Peyer's patch (tissue), 4 donors: ENCODE results near the gene ADGRE1. TPM values are rescaled to one million over a fixed set of nuclear protein-coding genes. Genes with fewer than 3 reads are reported as not detected.

Experiments used
- DNase-seq, 3 donors: peaks; one replicate each; pipeline ENCODE4 v3.0.0-alpha.2; 2017 to 2019
- H3K27ac ChIP-seq, 4 donors: fragments of 200-600 bp; sonication (generic); one replicate each; pipeline ENCODE4 v1.5.1; 2016 to 2019
- H3K27me3 ChIP-seq, 2 donors: fragments of 200-600 bp; sonication (generic); one replicate each; pipeline ENCODE4 v1.5.1; 2019
- H3K36me3 ChIP-seq, 3 donors: fragments of 200-600 bp; sonication (generic); one replicate each; pipeline ENCODE4 v1.5.1; 2016 to 2019
- H3K4me1 ChIP-seq, 4 donors: fragments of 200-600 bp; sonication (generic); one replicate each; pipeline ENCODE4 v1.5.1; 2016 to 2019
- H3K4me3 ChIP-seq, 4 donors: fragments of 200-600 bp; sonication (generic); 1 replicate in 3 of 4; 2 replicates in 1 of 4; pipeline ENCODE4 v1.5.1; 2016 to 2019; ENCODE audit warnings: mild to moderate bottlenecking in 1 of 4
- H3K9me3 ChIP-seq, 4 donors: fragments of 200-600 bp; sonication (generic); one replicate each; pipeline ENCODE4 v1.5.1; 2016 to 2019; ENCODE audit warnings: mild to moderate bottlenecking in 1 of 4
- POLR2A ChIP-seq, 2 donors: fragments of 450-650 bp; IDR thresholded peaks; one replicate each; pipeline ENCODE4 v1.5.1; 2017; ENCODE audit warnings: antibody characterized with exemption in 2 of 2, mild to moderate bottlenecking in 2 of 2, moderate library complexity in 2 of 2
- small RNA-seq, 2 donors: library from RNA; depleted of rRNA; stranded (forward); fragments of <200 nt; gene quantifications; one replicate each; pipeline ENCODE3, GENCODE V24; 2016
- total RNA-seq, 4 donors: library from RNA; depleted of rRNA; stranded (reverse); fragments of >200 nt; gene quantifications; one replicate each; pipeline ENCODE4 v1.1.0, GENCODE V29; 2016
- TF ChIP-seq, protein P1 (sequence below), 6 experiments: fragments of 450-650 bp in 4 of 6; fragments of 200-600 bp in 2 of 6; sonication (generic) in 1 of 6; IDR thresholded peaks; one replicate each; pipeline ENCODE4 v1.5.1; 2017 to 2019; ENCODE audit warnings: antibody characterized with exemption in 6 of 6, mild to moderate bottlenecking in 3 of 6, moderate library complexity in 1 of 6

The ADGRE1 gene
- total RNA-seq, 4 donors from 2014 or later: 1.7 TPM; not detected in 3

DNA sequence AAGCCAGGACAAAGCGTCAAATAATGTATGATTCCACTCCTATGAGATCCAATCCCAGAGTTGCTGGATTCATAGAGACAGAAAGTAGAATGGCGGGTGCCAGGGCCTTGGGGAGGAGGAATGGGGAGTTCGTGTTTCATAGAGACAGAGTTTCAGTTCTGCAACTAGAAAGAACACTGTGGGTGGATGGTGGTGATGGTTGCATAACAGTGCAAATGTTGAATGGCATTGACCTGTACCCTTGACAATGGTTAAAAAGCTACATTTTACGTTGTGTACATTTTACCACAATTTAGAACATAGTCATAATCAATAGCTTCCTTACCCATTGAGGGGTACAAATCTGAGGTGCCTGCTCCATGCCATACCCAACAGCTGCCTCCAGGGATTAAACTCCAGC is 100.5 kb downstream of the ADGRE1 start:
- H3K4me1 ChIP-seq: no peaks in the 10 kb centered on the region
- H3K4me3 ChIP-seq: no peak overlapping the region
- no peaks in the 10 kb centered on the region for H3K36me3 ChIP-seq
- no peak for DNase-seq
- TF ChIP-seq, protein P1, sequence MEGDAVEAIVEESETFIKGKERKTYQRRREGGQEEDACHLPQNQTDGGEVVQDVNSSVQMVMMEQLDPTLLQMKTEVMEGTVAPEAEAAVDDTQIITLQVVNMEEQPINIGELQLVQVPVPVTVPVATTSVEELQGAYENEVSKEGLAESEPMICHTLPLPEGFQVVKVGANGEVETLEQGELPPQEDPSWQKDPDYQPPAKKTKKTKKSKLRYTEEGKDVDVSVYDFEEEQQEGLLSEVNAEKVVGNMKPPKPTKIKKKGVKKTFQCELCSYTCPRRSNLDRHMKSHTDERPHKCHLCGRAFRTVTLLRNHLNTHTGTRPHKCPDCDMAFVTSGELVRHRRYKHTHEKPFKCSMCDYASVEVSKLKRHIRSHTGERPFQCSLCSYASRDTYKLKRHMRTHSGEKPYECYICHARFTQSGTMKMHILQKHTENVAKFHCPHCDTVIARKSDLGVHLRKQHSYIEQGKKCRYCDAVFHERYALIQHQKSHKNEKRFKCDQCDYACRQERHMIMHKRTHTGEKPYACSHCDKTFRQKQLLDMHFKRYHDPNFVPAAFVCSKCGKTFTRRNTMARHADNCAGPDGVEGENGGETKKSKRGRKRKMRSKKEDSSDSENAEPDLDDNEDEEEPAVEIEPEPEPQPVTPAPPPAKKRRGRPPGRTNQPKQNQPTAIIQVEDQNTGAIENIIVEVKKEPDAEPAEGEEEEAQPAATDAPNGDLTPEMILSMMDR (IDR thresholded peaks at IDR 0.05): no peak
- TF ChIP-seq POLR2A (IDR thresholded peaks at IDR 0.05): no peak
- H3K27ac ChIP-seq: no peak overlapping the region
- H3K27me3 ChIP-seq: no peaks in the 10 kb centered on the region
- H3K9me3 ChIP-seq: peaks cover 0 to 19% (median 0%) of the 10 kb centered on the region in 4 donors

DNA sequence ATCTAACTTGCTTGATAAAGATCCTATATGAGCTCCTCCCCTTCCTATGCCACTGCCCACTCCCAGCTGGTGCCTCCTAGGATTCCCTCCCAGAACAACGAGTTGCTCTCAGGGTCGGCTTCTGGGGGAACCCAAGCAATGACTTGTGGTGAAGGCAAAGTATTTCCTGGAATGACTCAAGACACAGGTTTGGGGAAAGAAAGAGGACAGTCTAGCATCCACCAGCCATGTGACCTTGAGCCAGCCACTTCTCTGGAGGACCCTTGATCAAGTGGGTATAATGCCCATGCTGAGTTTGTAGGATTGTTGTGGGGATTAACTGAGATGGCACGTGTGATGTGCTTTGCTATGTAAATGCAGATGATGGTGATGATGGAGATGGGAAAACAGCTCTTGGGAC is 100.9 kb downstream of the ADGRE1 start:
- TF ChIP-seq, protein P1 (IDR thresholded peaks at IDR 0.05): no peak
- TF ChIP-seq POLR2A (IDR thresholded peaks at IDR 0.05): no peak
- H3K27me3 ChIP-seq: no peaks in the 10 kb centered on the region
- H3K36me3 ChIP-seq: no peaks in the 10 kb centered on the region
- no peak overlapping the region for H3K27ac ChIP-seq
- no peaks in the 10 kb centered on the region for H3K4me1 ChIP-seq
- no peak overlapping the region for H3K4me3 ChIP-seq
- no peak for DNase-seq
- H3K9me3 ChIP-seq: peaks cover 0 to 19% (median 0%) of the 10 kb centered on the region in 4 donors

Small RNAs within 50 kb of the gene (small RNA-seq; reads per million reads assigned to genes)
- 0 reads per million in 2 donors for gene RF00017

Other genes with a start within 250 kb of the ADGRE1 start
- gene TNFSF14, start 217.4 kb upstream of the ADGRE1 start, total RNA-seq: 1 to 10 TPM; 1.7 to 2.7 (median 2.1) TPM
- gene C3, start 166.9 kb upstream of the ADGRE1 start, total RNA-seq: 100 to 1,000 TPM in 3 of 4 donors, 10 to 100 TPM in 1; 89.1 to 548 (median 264) TPM
- gene GPR108, start 150.0 kb upstream of the ADGRE1 start, total RNA-seq: 100 to 1,000 TPM in 1 of 4 donors, 10 to 100 TPM in 3; 54.5 to 133 (median 92.2) TPM
- gene TRIP10, start 147.9 kb upstream of the ADGRE1 start, total RNA-seq: 100 to 1,000 TPM in 1 of 4 donors, 10 to 100 TPM in 3; 30.1 to 314 (median 81.5) TPM
- 100 to 1,000 TPM in 1 of 4 donors, 10 to 100 TPM in 3; 43.7 to 127 (median 91.9) TPM for gene SH2D3A, start 120.1 kb upstream of the ADGRE1 start, total RNA-seq
- gene VAV1, start 114.9 kb upstream of the ADGRE1 start, total RNA-seq: 10 to 100 TPM in 1 of 4 donors, 1 to 10 TPM in 3; 7.0 to 57.8 (median 7.7) TPM
- not detected for gene MBD3L2B, start 133.9 kb downstream of the ADGRE1 start, total RNA-seq
- gene MBD3L5, start 143.0 kb downstream of the ADGRE1 start, total RNA-seq: not detected
- gene MBD3L4, start 152.6 kb downstream of the ADGRE1 start, total RNA-seq: not detected
- gene MBD3L2, start 161.7 kb downstream of the ADGRE1 start, total RNA-seq: not detected
- gene MBD3L3, start 171.1 kb downstream of the ADGRE1 start, total RNA-seq: not detected
- gene ZNF557, start 182.1 kb downstream of the ADGRE1 start, total RNA-seq: 10 to 100 TPM in 3 of 4 donors, 1 to 10 TPM in 1; 9.6 to 14.9 (median 12.1) TPM